Testis (tissue), 2 donors: ENCODE results near the gene MEIS2.

Experiments used
- CTCF ChIP-seq, 3 experiments: fragments of 450-650 bp in 2 of 3; fragments of 200-600 bp in 1 of 3; sonication (generic) in 1 of 3; IDR thresholded peaks; one replicate each; pipeline ENCODE4 v1.5.1; 2016 to 2019; ENCODE audit warnings: antibody characterized with exemption in 3 of 3, mild to moderate bottlenecking in 2 of 3, moderate library complexity in 1 of 3
- POLR2A ChIP-seq: fragments of 450-650 bp; IDR thresholded peaks from one replicate; pipeline ENCODE4 v1.6.1; 2017; ENCODE audit warnings: antibody characterized with exemption, mild to moderate bottlenecking, moderate library complexity

DNA sequence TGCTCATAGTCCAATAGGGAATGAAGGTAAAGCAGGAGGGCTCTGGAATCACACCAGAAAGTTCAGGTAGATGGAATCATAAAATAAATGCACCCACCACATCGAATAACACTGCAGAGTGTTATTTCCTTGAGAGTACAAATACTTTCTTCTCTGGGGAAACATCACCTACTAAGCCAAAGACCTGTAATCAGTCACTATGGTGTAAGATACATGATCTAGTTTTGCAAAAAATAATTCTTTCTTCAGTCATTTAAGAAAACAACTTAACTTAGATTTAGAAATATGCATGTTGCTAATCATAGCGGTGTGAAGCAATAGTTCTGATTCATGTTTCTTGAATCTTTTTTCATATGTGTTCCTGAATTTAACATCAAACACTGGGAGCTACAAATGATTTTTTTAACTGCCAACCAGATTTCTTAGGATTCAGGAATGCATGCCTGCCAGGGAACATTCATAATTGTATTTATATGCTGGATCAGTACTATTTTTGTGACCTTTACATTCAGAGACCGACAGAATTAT is 40.2 kb upstream of the MEIS2 start:
- TF ChIP-seq CTCF (IDR thresholded peaks at IDR 0.05) = no peak
- TF ChIP-seq POLR2A = no peak
